Measurements from ENCODE around the gene ANKRD26. TPM values are rescaled to one million over a fixed set of nuclear protein-coding genes. Genes with fewer than 3 reads are reported as not detected.

ANKRD26 gene
- total RNA-seq, 2 donors from 2014 or later: 10.1 to 12.2 TPM

GRCh38 chr10:27035163-27035562 is 65.1 kb downstream of the ANKRD26 start:
- 88 to 89% methylated on average over 5 of the region's 5 CpGs for whole genome bisulfite sequencing, 2 donors
- no peak for TF ChIP-seq CTCF (IDR thresholded peaks at IDR 0.05)
- no peak for TF ChIP-seq POLR2A (IDR thresholded peaks at IDR 0.05)
- DNase-seq (no peak), ATAC-seq (no peak)
- H3K27ac ChIP-seq: no peak overlapping the region
- no peaks in the 10 kb centered on the region for H3K9me3 ChIP-seq
- no peaks in the 10 kb centered on the region for H3K36me3 ChIP-seq (replicated peaks in 1 of 2; ENCODE audit: insufficient read depth in 1 of 2, low read depth in 2 of 2)
- intact Hi-C loops (cut with DNase I): no loop called here
- no peaks in the 10 kb centered on the region for H3K4me1 ChIP-seq
- H3K4me3 ChIP-seq: no peak overlapping the region
- no peaks in the 10 kb centered on the region for H3K27me3 ChIP-seq

GRCh38 chr10:27030060-27030459 is 70.2 kb downstream of the ANKRD26 start:
- WGBS, 2 donors: 81% methylated on average over 2 of the region's 2 CpGs
- TF ChIP-seq CTCF (IDR thresholded peaks at IDR 0.05) (no peak), POLR2A (IDR thresholded peaks at IDR 0.05) (no peak)
- Histone ChIP-seq H3K27me3 (no peaks in the 10 kb centered on the region), H3K36me3 (replicated peaks in 1 of 2; ENCODE audit: insufficient read depth in 1 of 2, low read depth in 2 of 2) (no peaks in the 10 kb centered on the region), H3K4me1 (no peaks in the 10 kb centered on the region), H3K4me3 (no peak overlapping the region), H3K9me3 (no peaks in the 10 kb centered on the region), H3K27ac (no peak overlapping the region)
- intact Hi-C loops (cut with DNase I): no loop called here
- ATAC-seq (no peak), DNase-seq (no peak)

- TF ChIP-seq POLR2A (IDR thresholded peaks at IDR 0.05) (no peak), CTCF (IDR thresholded peaks at IDR 0.05) (no peak)
- Histone ChIP-seq H3K9me3 (no peaks in the 10 kb centered on the region), H3K4me3 (no peak overlapping the region), H3K27ac (no peak overlapping the region), H3K4me1 (no peaks in the 10 kb centered on the region), H3K36me3 (replicated peaks in 1 of 2; ENCODE audit: insufficient read depth in 1 of 2, low read depth in 2 of 2) (no peaks in the 10 kb centered on the region), H3K27me3 (no peaks in the 10 kb centered on the region)
- DNase-seq: no peak
- intact Hi-C loops (cut with DNase I): no loop called here
- 80 to 88% methylated on average over 2 of the region's 2 CpGs for WGBS, 2 donors
- no peak for ATAC-seq
Observed at GRCh38 chr10:27022048-27022447, 78.2 kb downstream of the ANKRD26 start.

- intact Hi-C loops (cut with DNase I): no loop called here
Observed at GRCh38 chr10:27020243-27020642, 80.1 kb downstream of the ANKRD26 start.

GRCh38 chr10:27019827-27020226 is 80.5 kb downstream of the ANKRD26 start:
- intact Hi-C loops (cut with DNase I): no loop called here
- ATAC-seq: no peak
- WGBS, 2 donors: 54 to 62% methylated on average over 4 of the region's 4 CpGs
- Histone ChIP-seq H3K4me1 (no peaks in the 10 kb centered on the region), H3K27me3 (no peaks in the 10 kb centered on the region), H3K27ac (no peak overlapping the region), H3K36me3 (replicated peaks in 1 of 2; ENCODE audit: insufficient read depth in 1 of 2, low read depth in 2 of 2) (no peaks in the 10 kb centered on the region), H3K4me3 (no peak overlapping the region), H3K9me3 (no peaks in the 10 kb centered on the region)
- TF ChIP-seq CTCF (IDR thresholded peaks at IDR 0.05) (no peak), POLR2A (IDR thresholded peaks at IDR 0.05) (no peak)
- no peak for DNase-seq

More at GRCh38 chr10:27020243-27020642, 80.1 kb downstream of the ANKRD26 start:
- Histone ChIP-seq H3K27ac (no peak overlapping the region), H3K4me1 (no peaks in the 10 kb centered on the region), H3K27me3 (no peaks in the 10 kb centered on the region), H3K36me3 (replicated peaks in 1 of 2; ENCODE audit: insufficient read depth in 1 of 2, low read depth in 2 of 2) (no peaks in the 10 kb centered on the region), H3K4me3 (no peak overlapping the region), H3K9me3 (no peaks in the 10 kb centered on the region)
- DNase-seq: no peak
- no peak for TF ChIP-seq POLR2A (IDR thresholded peaks at IDR 0.05)
- WGBS, 2 donors: 88 to 90% methylated on average over 5 of the region's 5 CpGs
- ATAC-seq: no peak
